NCI-H2029 treated with DMSO at 0.1 percent for 48 hours (cell line): Measurements from ENCODE around the gene LAMA3.
A peak's percentile ranks its signal among the peaks of the same experiment; 100 is the strongest.

Experiments
- DNase-seq: peaks from one replicate; lab custom pipeline; 2025; lab: John Stamatoyannopoulos, UW

LAMA3 gene

DNA sequence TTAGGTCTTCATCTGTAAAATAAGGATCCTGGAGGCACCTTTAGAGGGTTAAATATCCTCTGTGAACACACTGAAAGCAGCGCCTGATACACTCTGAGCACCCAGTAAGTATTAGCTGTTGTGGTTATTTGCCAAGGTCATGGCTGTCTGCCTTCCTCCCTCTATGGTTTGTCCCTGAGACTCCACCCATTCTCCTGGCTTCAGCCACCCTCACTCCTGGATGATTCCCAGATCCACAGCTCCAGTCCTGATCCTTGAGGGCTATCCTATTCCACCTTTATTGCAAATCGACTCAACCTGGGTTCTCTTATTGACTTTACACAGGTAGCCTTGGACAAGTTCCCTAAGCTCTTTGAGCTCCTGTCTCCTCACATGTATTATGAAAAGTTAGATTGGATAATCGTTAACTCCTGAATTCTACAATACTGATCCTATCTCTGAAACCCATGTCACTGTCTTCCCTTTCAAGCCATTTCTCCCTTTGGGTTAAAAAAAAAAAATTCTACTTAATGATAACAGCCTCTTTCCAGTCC is 162.3 kb downstream of the LAMA3 start:
- no peak for DNase-seq

DNA sequence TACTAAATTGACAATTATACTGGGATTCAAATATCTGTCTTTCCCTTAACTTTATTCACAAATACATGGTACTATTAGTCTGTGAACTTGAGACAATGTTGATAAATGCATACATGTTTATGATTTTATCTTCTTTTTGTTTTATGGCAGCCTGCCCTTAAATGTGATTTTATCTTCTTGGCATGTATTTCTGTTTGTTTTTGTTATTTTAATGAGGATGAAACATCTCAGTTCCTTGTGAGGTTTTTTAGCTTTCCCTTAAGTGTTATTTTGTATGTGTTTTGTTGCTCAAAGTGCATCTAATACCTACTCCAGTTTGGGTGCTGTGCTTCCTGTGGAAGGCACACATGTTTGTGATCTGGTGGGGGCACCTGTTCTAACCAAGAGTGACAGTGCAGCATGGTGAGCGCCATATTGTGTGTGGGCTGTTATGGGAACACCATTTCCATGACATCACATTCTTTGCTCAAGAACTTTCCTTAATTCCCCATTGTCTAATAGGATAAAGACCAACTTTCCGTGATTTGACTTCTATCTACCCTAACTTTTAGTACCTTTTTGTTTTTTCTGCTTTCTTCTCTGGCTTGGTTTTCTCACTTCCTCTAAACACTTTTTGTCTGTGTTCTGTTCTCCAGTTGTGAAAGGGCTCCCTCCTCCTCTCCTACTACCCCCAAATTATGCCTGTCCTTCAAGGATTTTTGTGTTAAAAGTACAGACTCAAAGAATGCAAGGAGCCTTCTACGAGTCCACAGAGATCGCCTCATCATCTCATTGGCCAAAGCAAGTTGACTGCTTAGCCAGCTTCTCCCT is 163.2 kb downstream of the LAMA3 start:
- DNase-seq = no peak

DNA sequence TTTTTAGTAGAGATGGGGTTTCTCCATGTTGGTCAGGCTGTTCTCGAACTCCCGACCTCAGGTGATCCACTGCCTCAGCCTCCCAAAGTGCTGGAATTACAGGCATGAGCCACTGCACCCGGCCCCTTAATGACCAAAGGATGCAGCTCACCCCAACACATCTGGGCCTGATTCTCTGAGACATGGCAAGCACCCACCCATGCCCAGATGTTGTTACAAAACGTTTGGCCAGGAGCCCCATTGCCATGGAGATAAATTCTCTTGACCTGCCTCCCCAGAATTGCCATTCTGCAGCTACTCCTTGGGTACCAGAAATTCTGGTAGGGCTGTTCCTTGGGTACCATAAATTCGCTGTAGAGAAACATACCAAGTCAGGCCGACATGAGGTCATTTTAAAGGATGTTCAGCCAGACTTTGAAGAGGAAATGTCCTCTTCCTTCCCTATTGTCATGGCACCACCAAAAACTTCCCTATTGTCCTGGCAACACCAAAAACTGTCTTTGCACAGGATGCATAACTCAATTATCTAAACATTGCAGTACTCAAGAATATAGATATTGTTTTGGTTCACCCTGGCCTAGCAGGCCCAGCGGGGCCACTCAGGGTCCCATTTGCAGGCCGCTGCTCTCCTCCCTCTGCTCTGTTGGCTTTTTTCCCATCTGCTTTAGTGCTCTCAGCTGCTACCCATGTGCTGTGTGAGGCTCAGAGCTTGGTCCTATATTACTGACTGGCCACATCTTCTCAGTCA is 164.4 kb downstream of the LAMA3 start:
- no peak for DNase-seq

DNA sequence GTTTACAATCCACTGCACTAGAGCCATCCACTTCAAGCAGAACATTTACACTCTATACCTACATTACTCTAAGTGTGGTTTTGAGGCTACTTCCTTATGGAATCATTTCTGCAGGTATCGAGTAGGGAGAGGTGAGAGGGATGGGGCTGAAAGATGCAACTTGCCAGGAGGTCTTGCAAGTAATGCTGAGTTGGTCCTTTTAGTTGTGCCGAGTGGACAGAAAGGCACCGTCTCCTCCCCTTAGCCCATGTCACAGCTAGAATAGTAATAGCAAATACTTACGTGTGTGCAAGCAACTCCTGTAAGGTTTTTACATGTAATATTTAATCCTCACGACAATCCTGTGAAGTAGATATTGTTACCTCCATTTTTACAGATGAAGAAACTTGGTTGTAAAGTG is 166.5 kb downstream of the LAMA3 start:
- DNase-seq = no peak

DNA sequence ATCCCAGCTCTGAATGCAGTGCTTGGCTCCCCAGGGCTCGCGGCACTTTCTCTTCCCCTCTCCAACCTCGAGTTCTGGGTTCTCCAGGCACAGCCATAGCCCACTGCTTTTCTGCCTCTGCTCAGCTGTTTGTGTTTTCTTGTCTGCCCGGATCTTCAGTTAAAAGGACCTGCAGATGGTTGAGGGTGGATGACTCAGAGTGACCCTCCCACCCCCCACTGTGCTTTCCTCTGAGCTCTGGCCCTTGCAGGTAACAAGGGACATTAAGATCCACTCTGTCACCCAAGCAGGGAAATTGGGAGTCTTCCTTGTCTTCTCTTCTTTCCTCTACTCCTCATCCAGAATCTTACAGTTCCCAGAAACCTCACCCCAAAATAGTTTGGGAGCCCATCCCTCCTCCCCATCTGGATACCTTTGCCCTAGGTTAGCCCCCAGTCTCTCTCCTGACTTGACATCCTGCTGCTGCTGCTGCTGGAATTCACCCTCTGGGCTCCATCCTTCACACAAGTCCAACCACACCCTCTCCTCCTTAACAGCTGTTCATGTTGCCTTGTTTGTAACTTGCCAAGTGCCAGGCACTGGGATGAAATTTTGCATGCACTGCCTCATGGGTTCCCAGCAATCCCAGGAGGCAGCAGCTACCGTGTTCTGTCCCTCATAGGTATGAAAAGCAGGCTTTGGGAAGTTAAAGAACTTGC is 167.4 kb downstream of the LAMA3 start:
- DNase-seq = no peak

DNA sequence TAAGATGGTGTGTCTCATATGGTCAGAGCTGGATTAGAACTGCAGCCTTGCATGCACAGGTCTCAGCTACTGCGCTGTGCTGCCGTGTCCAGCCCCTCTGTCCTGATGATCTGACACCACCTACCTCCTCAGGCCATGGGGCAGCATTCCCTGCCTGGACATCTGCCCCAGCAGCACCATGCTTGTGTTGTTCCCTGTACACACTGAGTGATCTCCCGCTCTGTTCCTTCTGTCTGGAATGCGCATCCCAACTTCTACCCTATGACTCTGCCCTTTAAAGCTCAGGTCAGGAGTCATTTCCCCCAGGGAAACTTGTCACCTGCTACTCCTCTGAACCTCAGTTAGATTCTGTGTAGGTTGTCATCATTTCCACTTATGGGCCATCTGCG is 167.9 kb downstream of the LAMA3 start:
- DNase-seq = no peak

DNA sequence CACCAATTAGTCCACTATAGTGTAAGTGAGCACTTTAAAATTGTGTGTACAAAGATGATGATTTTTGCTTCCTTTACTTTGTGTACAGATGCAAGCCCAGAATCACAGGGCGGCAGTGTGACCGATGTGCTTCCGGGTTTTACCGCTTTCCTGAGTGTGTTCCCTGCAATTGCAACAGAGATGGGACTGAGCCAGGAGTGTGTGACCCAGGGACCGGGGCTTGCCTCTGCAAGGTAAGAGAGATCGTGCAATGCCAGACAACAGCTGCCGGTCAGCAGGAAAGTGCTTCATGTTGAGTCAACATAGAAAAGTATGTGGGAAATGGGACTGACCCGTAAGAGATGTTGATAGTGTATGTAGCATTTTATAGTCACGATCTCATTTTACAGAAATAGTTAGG is 168.5 kb downstream of the LAMA3 start:
- DNase-seq = peak; percentile 39

DNA sequence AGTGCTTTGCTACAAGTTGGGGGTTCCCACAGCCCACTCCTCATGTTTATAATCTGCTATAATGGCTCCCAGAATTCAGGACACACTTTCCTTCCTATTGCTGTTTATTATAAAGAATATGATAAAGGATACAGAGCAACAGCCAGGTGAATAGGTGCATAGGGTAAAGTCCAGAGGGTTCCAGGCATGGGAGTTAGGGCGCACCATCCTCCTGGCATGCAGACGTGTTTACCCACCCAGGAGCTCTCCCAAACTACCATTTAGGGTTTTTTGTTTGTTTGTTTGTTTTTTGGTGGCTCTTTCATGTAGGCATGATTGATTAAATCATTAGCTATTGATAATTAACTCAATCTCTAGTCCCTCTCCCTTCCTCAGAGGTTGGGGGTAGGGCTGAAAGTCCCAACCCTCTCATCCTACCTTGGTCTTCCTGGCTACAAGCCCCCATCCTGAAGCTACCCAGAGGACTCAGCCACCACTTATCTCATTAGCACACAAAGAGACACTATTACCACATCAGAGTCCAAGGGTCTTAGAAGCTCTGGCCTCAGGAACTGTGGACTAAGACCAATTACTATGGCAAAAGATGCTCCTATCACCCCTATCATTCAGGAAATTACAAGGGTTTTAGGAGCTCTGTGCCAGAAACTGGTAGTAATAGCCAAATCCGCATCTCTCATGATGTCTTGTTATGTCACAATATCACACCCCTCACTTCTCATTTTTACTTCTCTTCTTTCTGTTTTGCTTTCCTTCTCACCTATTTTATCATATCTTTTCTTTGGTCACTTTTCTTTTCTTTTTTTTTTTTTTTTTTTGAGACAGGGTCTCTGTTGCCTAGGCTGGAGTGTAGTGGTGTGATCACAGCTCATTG is 170.4 kb downstream of the LAMA3 start:
- DNase-seq = no peak

DNA sequence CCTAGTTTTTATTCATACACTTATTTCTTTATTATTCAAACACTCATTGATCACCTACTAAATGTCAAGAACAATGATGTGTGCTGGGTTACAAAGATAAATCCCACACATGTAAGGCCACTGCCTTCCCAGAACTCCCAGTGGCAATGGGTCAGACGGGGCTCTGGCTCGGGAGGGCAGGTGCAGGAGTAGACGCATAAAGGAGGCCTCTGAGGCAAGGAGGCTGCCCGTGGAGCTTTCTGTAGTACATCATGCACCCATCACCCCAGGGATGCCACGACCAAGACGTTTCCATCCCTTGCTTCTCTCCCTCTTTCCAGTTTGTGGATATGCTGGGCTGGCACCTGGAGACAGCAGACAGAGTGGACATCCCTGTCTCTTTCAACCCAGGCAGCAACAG is 172.1 kb downstream of the LAMA3 start:
- no peak for DNase-seq

DNA sequence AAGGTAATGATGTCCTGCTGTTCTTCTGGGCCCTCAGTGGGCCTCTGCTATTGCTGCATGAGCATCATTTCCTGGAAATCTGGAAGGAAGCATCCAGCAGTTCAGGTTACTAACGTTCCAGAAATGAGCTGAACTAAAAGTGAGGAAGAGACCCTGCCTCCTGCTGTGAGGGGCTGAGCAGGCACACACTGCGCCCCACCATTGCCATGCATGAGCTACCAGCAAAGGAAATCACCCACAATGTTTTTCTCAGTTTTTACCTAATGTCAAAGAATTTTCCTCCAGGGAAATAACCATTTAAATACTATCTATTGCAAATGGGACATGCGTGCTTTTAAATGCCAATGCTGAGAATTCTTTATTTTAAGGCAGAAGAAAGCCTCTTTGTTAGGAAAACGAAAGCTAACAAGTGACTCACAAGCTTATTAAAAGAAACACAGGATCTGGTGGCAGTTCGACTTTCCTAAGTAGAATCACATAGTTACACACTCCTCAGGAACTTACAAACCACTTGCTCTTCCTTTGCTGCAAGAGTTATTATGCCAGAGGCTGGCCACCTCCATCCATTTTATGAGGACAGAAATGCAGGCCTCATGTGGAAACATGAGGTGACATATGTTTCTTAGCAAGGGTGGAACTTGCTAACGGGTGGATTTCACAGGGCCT is 172.7 kb downstream of the LAMA3 start:
- no peak for DNase-seq

DNA sequence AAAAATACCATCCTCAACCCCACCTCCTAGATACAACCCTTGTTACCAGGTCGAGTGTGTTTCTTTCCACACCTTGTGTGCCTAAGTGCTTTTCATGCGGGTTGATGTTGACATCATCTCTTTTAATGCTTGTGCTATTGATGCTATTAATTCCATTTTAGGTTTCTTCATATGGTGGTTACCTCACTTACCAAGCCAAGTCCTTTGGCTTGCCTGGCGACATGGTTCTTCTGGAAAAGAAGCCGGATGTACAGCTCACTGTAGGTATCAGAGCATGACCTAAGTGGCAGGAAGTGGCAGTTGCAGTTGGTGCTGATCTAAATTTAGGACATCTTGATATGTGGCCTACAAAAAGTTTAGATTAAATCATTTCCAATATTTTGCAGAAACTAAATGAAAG is 175.4 kb downstream of the LAMA3 start:
- DNase-seq = no peak

DNA sequence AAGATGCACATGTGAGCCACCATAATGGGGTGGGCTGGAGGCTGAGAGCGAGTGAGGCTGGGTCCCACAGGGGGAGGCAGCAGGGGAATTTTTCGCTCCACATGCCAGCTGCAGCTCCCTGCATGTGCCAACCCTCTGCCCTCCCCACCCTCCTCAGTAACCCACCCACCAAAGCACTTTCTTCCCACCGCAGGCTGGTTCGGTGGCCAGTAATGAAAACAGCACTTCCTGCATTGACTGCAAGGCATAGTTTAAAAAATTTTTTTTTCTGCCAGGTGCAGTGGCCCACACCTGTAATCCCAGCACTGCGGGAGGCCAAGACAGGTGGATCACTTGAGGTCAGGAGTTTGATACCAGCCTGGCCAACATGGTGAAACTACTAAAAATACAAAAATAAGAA is 177.8 kb downstream of the LAMA3 start:
- DNase-seq = no peak

DNA sequence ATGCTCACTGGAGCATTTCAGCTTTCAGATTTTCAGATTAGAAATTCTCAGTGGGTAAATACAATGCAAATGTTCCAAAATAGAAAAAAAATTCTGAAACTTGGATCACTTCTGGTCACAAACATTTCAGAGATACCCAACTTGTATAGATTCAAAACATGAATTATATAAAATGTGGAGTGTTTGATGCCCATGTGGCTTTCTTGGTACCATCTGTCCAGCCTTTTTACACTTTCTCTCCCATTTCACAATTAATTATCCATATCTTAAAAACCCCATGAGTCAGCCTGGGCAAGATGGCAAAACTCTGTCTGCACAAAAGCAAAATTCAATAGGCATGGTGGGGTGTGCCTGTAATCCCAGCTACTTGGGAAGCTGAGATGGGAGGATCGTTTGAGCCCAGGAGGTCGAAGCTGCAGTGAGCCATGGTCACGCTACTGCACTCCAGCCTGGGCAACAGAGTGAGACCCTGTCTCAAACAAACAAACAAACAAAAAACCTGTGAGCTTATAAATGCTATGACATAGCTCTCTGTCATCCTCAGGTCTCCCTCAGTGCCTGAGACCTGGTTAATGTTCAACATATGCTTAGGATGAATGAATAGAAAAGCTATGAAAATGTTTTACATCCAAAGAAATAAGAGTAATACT is 179.0 kb downstream of the LAMA3 start:
- no peak for DNase-seq

DNA sequence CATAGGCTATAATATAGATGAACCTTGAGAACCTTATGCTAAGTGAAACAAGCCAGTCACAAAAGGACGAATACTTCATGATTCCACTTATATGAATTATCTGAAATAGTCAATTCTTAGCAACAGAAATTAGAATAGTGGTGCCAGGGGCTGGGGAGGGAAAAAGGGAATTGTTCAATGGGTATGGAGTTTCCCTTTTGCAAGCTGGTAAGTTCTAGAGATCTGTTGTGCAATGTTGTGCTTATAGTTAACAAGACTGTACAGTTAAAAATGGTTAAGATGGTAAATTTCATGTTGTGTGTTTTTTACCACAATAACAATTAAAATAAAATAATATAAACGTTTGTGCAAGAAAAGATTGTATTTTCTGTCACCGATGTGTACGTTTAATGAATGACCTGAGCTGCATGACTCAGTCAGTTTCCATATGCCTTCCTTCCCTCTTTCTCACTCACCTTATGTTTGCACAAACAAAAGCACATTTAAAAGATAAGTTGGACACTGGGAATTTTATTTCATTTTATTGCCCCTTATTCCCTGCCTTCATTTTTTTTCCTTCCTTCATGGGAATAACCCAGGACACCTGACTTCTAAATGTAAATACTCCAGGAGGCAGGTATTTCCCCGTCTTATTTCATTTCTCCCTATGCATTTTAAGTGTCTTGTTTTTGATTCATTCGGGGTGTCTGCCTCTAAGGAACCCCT is 181.6 kb downstream of the LAMA3 start:
- DNase-seq = no peak

DNA sequence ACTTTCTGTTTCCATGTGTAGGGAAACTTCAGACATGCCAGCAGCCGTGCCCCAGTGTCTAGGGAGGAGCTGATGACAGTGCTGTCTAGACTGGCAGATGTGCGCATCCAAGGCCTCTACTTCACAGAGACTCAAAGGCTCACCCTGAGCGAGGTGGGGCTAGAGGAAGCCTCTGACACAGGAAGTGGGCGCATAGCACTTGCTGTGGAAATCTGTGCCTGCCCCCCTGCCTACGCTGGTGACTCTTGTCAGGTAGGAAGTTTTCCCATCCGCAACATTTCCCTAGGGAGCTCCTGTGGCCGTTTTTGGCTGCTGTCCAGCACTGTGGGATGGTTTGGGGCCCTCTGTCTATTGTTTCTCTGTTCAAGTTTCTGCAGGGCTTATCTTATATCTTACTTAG is 182.2 kb downstream of the LAMA3 start:
- DNase-seq = no peak

DNA sequence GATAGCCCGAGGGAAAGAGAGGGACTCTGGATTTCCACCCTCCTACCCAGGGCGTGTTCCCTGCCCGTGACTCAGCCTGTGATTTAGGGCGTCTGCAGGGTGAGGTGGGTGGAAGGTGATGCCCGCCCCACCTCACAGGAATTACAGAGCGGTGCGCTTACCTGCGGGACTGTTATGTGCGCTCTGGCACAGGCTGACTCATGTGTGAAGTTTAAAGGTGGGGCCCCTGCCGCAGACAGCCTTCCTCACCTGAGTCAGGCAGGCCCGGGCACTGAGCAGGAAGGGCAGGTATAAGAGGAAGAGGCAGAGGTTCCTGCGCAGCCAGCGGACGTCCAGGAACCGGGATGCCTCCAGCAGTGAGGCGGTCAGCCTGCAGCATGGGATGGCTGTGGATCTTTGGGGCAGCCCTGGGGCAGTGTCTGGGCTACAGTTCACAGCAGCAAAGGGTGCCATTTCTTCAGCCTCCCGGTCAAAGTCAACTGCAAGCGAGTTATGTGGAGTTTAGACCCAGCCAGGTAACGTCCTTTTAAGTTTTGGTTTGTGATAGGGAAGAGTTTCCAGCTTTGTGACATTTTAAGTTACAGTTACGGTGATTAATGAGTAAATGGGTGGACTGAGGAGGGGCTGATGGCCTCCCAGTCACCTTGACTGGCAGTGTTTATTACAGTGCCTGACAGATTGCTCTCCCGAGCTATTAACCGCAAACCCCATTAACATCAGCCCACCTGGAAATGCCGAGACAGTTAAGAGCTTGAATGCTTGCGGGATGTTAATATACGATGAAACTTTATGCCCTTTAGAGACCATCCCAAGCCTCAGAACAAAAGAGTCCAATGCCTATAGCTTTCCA is 183.7 kb downstream of the LAMA3 start:
- DNase-seq = no peak

DNA sequence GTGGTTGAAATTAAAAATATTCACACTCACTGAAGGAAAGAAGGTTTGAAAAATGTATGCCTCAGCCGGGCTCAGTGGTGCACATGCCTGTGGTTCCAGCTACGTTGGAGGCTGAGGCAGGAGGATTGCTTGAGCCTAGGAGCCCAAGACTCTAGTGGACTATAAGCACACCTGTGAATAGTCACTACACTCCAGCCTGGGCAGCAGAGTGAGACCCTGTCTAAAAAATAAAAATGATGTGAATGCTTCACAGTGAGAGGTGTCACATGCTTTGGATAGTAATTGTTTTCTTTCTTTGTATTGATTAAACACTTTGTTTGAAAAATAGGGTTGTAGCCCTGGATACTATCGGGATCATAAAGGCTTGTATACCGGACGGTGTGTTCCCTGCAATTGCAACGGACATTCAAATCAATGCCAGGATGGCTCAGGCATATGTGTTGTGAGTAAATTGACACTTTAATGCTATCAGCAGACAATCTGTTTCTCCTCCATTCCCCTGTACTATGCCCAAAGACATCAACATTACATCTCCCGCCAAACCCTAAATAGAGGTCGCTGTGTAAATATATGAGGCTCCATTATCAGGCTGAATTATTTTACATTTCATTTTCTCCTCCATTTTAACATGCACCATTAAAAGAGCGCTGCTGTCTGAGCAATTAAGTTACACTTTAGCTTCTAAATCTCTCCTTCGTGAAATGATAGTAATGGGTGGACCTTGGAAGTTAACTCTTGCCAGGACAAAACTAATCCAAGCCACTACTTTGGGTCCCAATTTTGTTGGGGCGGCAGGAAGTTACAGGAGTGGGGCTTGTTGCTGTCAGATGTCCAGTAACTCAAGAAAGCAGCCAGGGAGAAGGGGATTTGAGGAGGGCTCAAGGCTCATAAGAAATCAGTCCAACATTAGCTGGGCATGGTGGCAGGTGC is 187.0 kb downstream of the LAMA3 start:
- no peak for DNase-seq

DNA sequence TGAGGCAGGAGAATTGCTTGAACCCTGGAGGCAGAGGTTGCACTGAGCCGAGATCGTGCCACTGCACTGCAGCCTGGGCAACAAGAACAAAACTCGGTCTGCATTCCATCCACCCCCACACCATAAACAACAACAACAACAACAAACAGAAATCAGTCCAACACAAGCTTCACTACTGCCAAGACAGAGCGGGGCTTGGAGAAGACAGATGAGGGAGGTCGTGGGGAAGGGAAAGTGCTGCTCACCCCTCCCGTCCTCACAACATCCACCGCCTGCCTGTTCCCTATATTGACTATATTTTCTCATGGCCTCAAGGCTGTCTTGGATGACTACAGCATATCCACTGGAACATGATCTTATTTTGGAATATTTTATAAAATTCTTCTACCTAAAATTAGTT is 187.7 kb downstream of the LAMA3 start:
- no peak for DNase-seq
